Measurements from ENCODE around the gene SLC8A2. TPM values are rescaled to one million over a fixed set of nuclear protein-coding genes. Genes with fewer than 3 reads are reported as not detected.

Gene SLC8A2
- total RNA-seq, 1 donor from 2014 or later, result 0.70 TPM

GRCh38 chr19:47381121-47381520 is 90.6 kb downstream of the SLC8A2 start:
- Mint-ChIP-seq H3K4me1 (peaks cover 8% of the 10 kb centered on the region), H3K27me3 (ENCODE audit: low read depth) (no peaks in the 10 kb centered on the region), H3K27ac (ENCODE audit: unreplicated experiment) (no peak overlapping the region), H3K36me3 (ENCODE audit: low read depth) (peaks cover 4% of the 10 kb centered on the region), H3K9me3 (no peaks in the 10 kb centered on the region), H3K4me3 (no peak overlapping the region)
- TF ChIP-seq CTCF (conservative IDR thresholded peaks at IDR 0.05), result no peak
- no peak for DNase-seq (ENCODE audit: low read depth, low spot score)

DNA sequence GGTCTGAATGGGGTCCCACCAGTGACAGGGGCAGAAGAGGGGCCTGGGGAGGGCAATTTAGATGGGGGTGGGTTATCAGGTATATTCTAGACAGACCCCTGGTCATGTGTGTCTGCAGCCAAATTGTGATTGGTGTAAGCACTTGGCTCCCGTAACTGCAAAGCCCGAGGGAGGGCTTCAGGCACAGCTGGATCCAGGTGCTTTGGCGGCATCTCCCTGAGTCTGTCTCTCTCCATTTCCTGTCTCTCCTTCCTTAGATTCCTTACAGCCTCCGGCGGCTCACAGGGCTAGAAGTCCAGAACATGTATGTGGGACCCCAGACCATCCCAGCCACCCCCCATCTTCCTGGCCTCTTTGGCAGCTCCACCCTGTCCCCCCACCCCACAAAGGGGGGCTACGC is 91.1 kb downstream of the SLC8A2 start:
- Mint-ChIP-seq H3K27ac (ENCODE audit: unreplicated experiment) (no peak overlapping the region), H3K27me3 (ENCODE audit: low read depth) (no peaks in the 10 kb centered on the region), H3K4me1 (peaks cover 3% of the 10 kb centered on the region), H3K9me3 (no peaks in the 10 kb centered on the region), H3K4me3 (no peak overlapping the region), H3K36me3 (ENCODE audit: low read depth) (peaks cover 4% of the 10 kb centered on the region)
- no peak for DNase-seq (ENCODE audit: low read depth, low spot score)
- TF ChIP-seq CTCF (conservative IDR thresholded peaks at IDR 0.05), result no peak

DNA sequence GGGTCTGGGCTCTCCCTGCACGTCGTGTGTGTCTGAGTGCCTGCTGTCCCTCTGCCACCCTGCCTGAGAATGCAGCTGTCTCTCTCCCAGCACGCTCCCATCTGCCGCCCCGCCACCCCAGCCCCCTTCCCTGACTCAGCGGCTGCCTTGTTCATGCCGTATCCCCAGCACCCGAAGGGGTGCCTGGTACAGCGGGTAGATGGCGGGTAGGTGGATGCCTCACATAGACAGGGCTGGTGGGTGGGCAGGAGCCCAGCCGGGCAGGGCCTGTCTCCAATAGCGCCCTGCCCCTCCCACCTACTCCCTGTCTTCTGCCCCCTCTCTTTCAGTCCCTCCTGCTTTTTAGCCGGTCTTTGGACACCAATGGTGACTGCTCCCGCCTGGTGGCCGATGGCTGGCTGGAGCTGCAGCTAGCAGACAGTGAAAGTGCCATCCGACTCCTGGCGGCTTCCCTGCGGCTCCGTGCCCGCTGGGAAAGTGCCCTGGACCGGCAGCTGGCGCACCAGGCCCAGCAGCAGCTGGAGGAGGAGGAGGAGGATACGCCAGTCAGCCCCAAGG is 92.2 kb downstream of the SLC8A2 start:
- Mint-ChIP-seq H3K4me3 (no peak overlapping the region), H3K9me3 (no peaks in the 10 kb centered on the region), H3K27me3 (ENCODE audit: low read depth) (no peaks in the 10 kb centered on the region), H3K4me1 (no peaks in the 10 kb centered on the region), H3K27ac (ENCODE audit: unreplicated experiment) (no peak overlapping the region), H3K36me3 (ENCODE audit: low read depth) (peaks cover 4% of the 10 kb centered on the region)
- no peak for TF ChIP-seq CTCF (conservative IDR thresholded peaks at IDR 0.05)
- DNase-seq (ENCODE audit: low read depth, low spot score), result no peak

GRCh38 chr19:47378246-47378645 is 93.4 kb downstream of the SLC8A2 start:
- no peak for DNase-seq (ENCODE audit: low read depth, low spot score)
- peaks cover 4% of the 10 kb centered on the region for H3K36me3 Mint-ChIP-seq (ENCODE audit: low read depth)
- no peak for TF ChIP-seq CTCF (conservative IDR thresholded peaks at IDR 0.05)
- H3K27ac Mint-ChIP-seq (ENCODE audit: unreplicated experiment), result no peak overlapping the region
- no peak overlapping the region for H3K4me3 Mint-ChIP-seq
- H3K9me3 Mint-ChIP-seq, result no peaks in the 10 kb centered on the region
- no peaks in the 10 kb centered on the region for H3K4me1 Mint-ChIP-seq
- H3K27me3 Mint-ChIP-seq (ENCODE audit: low read depth), result no peaks in the 10 kb centered on the region

Other genes with a start within 250 kb of the SLC8A2 start
- gene BBC3, start 240.7 kb downstream of the SLC8A2 start, total RNA-seq, result 6.1 and 6.3 TPM in 2 replicates
- 24.6 and 26.1 TPM in 2 replicates for gene CCDC9, start 215.4 kb downstream of the SLC8A2 start, total RNA-seq
- 10.2 and 10.6 TPM in 2 replicates for gene INAFM1, start 197.0 kb downstream of the SLC8A2 start, total RNA-seq
- gene C5AR1, start 162.0 kb downstream of the SLC8A2 start, total RNA-seq, result 0.44 TPM in 1 of 2 replicates, not detected in the other
- not detected in 2 replicates for gene C5AR2, start 139.7 kb downstream of the SLC8A2 start, total RNA-seq
- 31.6 and 32.4 TPM in 2 replicates for gene DHX34, start 122.6 kb downstream of the SLC8A2 start, total RNA-seq
- 99.9 and 109 TPM in 2 replicates for gene MEIS3, start 52.4 kb downstream of the SLC8A2 start, total RNA-seq
- gene KPTN, start 12.3 kb upstream of the SLC8A2 start, total RNA-seq, result 30.0 and 30.2 TPM in 2 replicates
- gene NAPA, start 43.2 kb upstream of the SLC8A2 start, total RNA-seq, result 67.2 and 69.2 TPM in 2 replicates
- not detected in 2 replicates for gene ZNF541, start 101.3 kb upstream of the SLC8A2 start, total RNA-seq
- gene BICRA, start 137.2 kb upstream of the SLC8A2 start, total RNA-seq, result 28.5 and 28.9 TPM in 2 replicates
- gene EHD2, start 241.5 kb upstream of the SLC8A2 start, total RNA-seq, result 0.30 and 0.47 TPM in 2 replicates

Measured in neural crest cell (in vitro differentiated cells).